ENCODE measurements around the gene KIDINS220.

DNA sequence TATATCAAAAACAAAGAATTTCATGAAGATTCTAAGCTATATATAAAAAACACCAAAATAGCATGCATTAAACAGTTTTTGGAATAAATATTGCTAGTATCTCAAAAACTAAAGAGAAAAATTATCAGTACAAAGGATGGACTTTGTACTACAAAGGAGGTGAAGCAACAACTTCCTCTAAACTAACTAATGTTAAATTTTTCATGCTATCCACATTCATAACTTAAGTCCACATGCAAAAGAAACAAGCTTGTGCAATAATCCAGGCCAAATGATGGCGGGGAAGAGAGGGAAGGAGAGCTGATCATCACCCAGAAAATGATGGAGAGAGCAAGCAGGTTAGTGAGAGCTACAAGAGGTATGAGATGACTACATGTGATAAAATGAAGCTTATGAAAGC lies 70.1 kb downstream of the KIDINS220 start:
- TF ChIP-seq YY1 (IDR thresholded peaks at IDR 0.05; ENCODE audit: low read depth) (no peak), TEAD4 (IDR thresholded peaks at IDR 0.05) (no peak)
- TF ChIP-seq, protein P1, sequence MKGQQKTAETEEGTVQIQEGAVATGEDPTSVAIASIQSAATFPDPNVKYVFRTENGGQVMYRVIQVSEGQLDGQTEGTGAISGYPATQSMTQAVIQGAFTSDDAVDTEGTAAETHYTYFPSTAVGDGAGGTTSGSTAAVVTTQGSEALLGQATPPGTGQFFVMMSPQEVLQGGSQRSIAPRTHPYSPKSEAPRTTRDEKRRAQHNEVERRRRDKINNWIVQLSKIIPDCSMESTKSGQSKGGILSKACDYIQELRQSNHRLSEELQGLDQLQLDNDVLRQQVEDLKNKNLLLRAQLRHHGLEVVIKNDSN (IDR thresholded peaks at IDR 0.05), result no peak
- TF ChIP-seq, protein P2, sequence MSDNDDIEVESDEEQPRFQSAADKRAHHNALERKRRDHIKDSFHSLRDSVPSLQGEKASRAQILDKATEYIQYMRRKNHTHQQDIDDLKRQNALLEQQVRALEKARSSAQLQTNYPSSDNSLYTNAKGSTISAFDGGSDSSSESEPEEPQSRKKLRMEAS (IDR thresholded peaks at IDR 0.05), result no peak

Data from Ishikawa (cell line).